Adrenal gland (tissue), 12 donors: ENCODE measurements around the gene PPP1R12A. TPM values are rescaled to one million over a fixed set of nuclear protein-coding genes. Genes with fewer than 3 reads are reported as not detected.
A peak's percentile ranks its signal among the peaks of the same experiment; 100 is the strongest.

ENCODE experiments used
- DNase-seq, 7 donors: peaks; one replicate each; pipeline ENCODE4 v3.0.0-alpha.2; 2019 to 2020
- H3K27ac ChIP-seq, 5 donors: fragments of 200-600 bp; sonication (generic) in 4 of 5; 1 replicate in 3 of 5; 2 replicates in 2 of 5; pipeline versions ENCODE4 v1.5.1 to v1.8.0; 2016 to 2020; ENCODE audit warnings: mild to moderate bottlenecking in 1 of 5
- H3K27me3 ChIP-seq: fragments of 200-600 bp; 2 replicates; pipeline ENCODE4 v1.8.0; 2021
- H3K36me3 ChIP-seq, 2 donors: fragments of 200-600 bp; replicated peaks in 1 of 2; 1 replicate in 1 of 2; 2 replicates in 1 of 2; pipeline versions ENCODE4 v1.5.1 to v1.8.0; 2018 to 2022
- H3K4me1 ChIP-seq, 2 donors: fragments of 200-600 bp; replicated peaks in 1 of 2; 1 replicate in 1 of 2; 2 replicates in 1 of 2; pipeline versions ENCODE4 v1.5.1 to v1.8.0; 2018 to 2021
- H3K4me3 ChIP-seq, 4 donors: fragments of 200-600 bp; sonication (generic) in 3 of 4; one replicate each; pipeline ENCODE4 v1.5.1; 2016 to 2018
- H3K9me3 ChIP-seq, 3 donors: fragments of 200-600 bp; sonication (generic) in 1 of 3; replicated peaks in 1 of 3; 1 replicate in 2 of 3; 2 replicates in 1 of 3; pipeline versions ENCODE4 v1.5.1 to v1.8.0; 2016 to 2021
- POLR2A ChIP-seq, 2 donors: fragments of 450-650 bp; IDR thresholded peaks; one replicate each; pipeline ENCODE4 v1.6.1; 2017; ENCODE audit warnings: antibody characterized with exemption in 2 of 2, mild to moderate bottlenecking in 2 of 2, moderate library complexity in 1 of 2
- WGBS, 4 donors: extraction: QIAGEN DNeasy Blood & Tissue Kit in 2 of 4; methylation state at CpG; one replicate each; pipeline versions ENCODE4 v1.1.5 to v1.1.7; 2013 to 2017; 5-methylcytosine and 5-hydroxymethylcytosine counted together
- intact Hi-C, 2 donors: fragments of 100-400 bp; cut with DNase I; formaldehyde crosslinking; loops; one replicate each; pipeline versions ENCODE4 v1.14.1 to v1.15.0; 2022 to 2023
- polyA plus RNA-seq, 3 donors: library from polyadenylated mRNA; stranded (reverse); fragments of 200-250 nt in 2 of 3; fragments of 350-450 nt in 1 of 3; fragmentation: Illumina TruSeq in 1 of 3; extraction: RNeasy Lipid Tissue Mini Kit (QIAGEN cat#74804) in 1 of 3; gene quantifications; one replicate each; pipeline ENCODE4 v1.2.3, GENCODE V29; 2013 to 2014
- total RNA-seq, 9 donors: library from RNA; depleted of rRNA in 4 of 9; stranded (reverse); fragments of >200 nt in 4 of 9; fragments of 120-200 nt in 1 of 9; fragmentation: NEBNext Ultra II Directional in 1 of 9; extraction: Animal tissue kit (Norgen Biotek cat#: 25700) in 1 of 9; gene quantifications; one replicate each; pipeline versions ENCODE4 v1.1.0 to v1.2.4, GENCODE V29; 2013 to 2023
- TF ChIP-seq, protein P1 (sequence below), 6 experiments: fragments of 450-650 bp in 4 of 6; fragments of 200-600 bp in 2 of 6; sonication (generic) in 1 of 6; IDR thresholded peaks; 1 replicate in 5 of 6; 2 replicates in 1 of 6; pipeline versions ENCODE4 v1.5.1 to v1.8.0; 2016 to 2021; ENCODE audit warnings: antibody characterized with exemption in 6 of 6, mild to moderate bottlenecking in 2 of 6, moderate library complexity in 1 of 6
- donor health status: healthy with polysubstance abuse.
- donor health status: Bipolar disorder and iron deficiency.
- donor health status: DM: yes; HTN: yes; CAD: no.
- donor health status: DM: no; HTN: no; CAD: no.
- donor health status: DM: no; HTN: no; CAD: no.
- donor health status: DM: yes; HTN: yes; CAD: no.

PPP1R12A gene
- total and polyA plus RNA-seq, 12 donors, result 17.0 to 93.4 (median 50.0) TPM

DNA sequence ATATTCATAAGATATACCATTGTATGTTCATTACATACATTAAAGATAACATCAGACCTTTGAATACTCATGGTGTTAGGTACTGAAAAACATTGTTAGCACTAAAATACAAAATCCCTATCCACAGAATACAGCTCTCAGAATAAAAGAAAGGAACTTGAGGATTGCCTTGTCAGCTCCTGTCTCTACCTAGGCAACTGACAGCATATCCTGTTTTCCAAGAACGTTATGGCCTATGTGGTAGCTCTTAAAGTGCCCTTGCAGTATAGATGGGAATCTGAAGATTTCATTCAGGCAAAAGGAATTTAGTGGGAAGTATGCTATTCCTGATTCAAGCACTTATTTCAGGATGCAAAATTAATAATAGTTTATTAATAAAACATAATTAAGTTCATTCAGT, 1.8 kb upstream of the PPP1R12A start:
- intact Hi-C loops, result loop anchor here in 1 of 2 donors (10.0 kb wide), 1 partner anchor 132 kb away; no protein-coding TSS in a partner anchor
- H3K27ac ChIP-seq, result no peak overlapping the region

DNA sequence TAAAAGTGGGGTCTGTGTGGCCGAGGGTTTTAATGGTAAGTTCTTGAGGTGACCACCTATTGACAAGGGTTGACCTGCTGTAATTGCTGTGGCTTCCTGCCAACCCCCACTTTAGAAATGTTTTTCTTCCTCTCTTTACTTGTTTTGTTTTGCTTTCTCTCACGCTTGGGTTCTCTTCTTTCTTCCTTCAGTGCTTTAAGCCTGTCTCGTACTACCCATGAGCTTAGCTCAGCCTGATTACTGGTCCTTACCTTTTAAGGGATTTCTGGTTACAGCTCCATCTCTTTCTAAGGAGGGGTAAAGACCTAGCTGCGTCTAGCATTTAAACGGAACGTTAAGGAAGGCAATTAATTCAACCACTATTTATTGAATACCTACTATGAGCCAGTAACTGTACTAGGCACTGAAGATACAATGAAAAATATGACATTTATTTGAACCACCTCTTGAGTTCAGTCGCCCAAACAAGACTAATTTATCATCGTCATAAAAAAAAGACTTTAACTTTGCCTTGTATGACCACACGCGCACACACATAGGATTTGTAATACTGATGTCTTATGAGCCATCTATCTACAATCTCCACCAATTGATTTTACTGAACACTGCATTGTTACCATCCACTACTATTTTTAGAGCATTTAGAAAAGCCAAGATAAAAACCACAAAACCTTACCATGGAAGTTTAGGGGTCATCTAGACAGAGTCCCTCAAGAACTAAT, 888 bp upstream of the PPP1R12A start:
- no peak for TF ChIP-seq POLR2A (IDR thresholded peaks at IDR 0.05)
- TF ChIP-seq, protein P1, sequence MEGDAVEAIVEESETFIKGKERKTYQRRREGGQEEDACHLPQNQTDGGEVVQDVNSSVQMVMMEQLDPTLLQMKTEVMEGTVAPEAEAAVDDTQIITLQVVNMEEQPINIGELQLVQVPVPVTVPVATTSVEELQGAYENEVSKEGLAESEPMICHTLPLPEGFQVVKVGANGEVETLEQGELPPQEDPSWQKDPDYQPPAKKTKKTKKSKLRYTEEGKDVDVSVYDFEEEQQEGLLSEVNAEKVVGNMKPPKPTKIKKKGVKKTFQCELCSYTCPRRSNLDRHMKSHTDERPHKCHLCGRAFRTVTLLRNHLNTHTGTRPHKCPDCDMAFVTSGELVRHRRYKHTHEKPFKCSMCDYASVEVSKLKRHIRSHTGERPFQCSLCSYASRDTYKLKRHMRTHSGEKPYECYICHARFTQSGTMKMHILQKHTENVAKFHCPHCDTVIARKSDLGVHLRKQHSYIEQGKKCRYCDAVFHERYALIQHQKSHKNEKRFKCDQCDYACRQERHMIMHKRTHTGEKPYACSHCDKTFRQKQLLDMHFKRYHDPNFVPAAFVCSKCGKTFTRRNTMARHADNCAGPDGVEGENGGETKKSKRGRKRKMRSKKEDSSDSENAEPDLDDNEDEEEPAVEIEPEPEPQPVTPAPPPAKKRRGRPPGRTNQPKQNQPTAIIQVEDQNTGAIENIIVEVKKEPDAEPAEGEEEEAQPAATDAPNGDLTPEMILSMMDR (IDR thresholded peaks at IDR 0.05), result no peak

More for the DNA sequence above, 1.8 kb upstream of the PPP1R12A start:
- whole genome bisulfite sequencing, 4 donors, result 0 to 8% (median 5%) methylated on average over 1 of the region's 1 CpG
- TF ChIP-seq POLR2A (IDR thresholded peaks at IDR 0.05), result no peak
- TF ChIP-seq, protein P1 (IDR thresholded peaks at IDR 0.05), result no peak
- H3K4me3 ChIP-seq, result peak overlapping the region in 1 of 4 donors; percentile 16
- H3K9me3 ChIP-seq, result no peaks in the 10 kb centered on the region
- no peak for DNase-seq
- no peaks in the 10 kb centered on the region for H3K27me3 ChIP-seq
- H3K4me1 ChIP-seq, result peaks cover 16 to 30% of the 10 kb centered on the region in 2 donors
- no peaks in the 10 kb centered on the region for H3K36me3 ChIP-seq

DNA sequence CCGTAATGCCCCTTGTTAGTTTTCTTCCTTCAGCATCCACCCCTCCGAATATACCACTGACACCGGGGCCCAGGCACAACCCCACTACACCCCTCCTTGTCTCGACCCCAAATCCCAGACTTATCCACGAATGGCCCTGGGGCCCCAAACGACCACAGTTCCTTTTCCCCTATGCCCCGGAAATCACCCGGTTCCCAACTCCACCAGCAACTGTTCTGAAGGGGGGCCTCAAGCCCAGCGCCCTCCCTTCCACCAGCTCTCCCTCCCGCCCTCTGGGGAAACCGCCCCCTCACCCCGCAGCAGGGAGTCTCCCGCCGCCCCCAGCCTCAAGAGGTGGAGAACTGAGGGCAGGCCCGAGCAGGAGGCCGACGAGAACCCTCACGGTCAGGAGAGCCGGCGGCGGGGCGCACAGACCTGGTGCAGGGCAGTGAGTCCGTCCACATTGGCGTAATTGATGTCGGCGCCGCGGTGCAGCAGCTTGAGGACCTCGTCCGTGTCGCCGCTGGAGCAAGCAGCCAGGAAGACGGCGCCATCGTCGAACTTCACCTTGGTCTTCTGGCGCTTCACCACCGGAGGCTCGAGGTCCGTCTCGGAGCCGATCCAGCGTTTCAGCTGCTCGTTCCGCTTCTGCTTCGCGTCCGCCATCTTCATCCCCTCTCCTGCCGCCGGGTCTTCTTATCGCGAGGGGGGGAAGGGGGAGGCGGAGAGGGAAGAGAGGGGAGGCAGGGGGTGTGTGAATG, 446 bp downstream of the PPP1R12A start:
- TF ChIP-seq, protein P1 (IDR thresholded peaks at IDR 0.05), result no peak
- TF ChIP-seq POLR2A (IDR thresholded peaks at IDR 0.05), result no peak
- peak in 5 of 7 donors; percentile 46 to 58 (median 52) for DNase-seq
- peak overlapping the region; percentile 64 to 99 (median 79) for H3K4me3 ChIP-seq
- H3K27ac ChIP-seq, result peak overlapping the region; percentile 86 to 98 (median 93)
- H3K9me3 ChIP-seq, result no peaks in the 10 kb centered on the region
- H3K36me3 ChIP-seq, result no peaks in the 10 kb centered on the region
- 0% methylated on average over 7 to 53 of the region's 53 CpGs for WGBS, 4 donors
- H3K27me3 ChIP-seq, result no peaks in the 10 kb centered on the region
- intact Hi-C loops, result loop anchor here in 1 of 2 donors (5.0 to 10.0 kb wide), 2 partner anchors 47 to 130 kb away; no protein-coding TSS in a partner anchor
- peaks cover 20 to 39% of the 10 kb centered on the region in 2 donors for H3K4me1 ChIP-seq

More for the DNA sequence above, 888 bp upstream of the PPP1R12A start:
- H3K27ac ChIP-seq, result peak overlapping the region in 4 of 5 donors; percentile 86 to 98 (median 94)
- WGBS, 4 donors, result 7 to 13% (median 10%) methylated on average over 10 of the region's 10 CpGs
- H3K9me3 ChIP-seq, result no peaks in the 10 kb centered on the region
- peaks cover 20 to 39% of the 10 kb centered on the region in 2 donors for H3K4me1 ChIP-seq
- no peaks in the 10 kb centered on the region for H3K36me3 ChIP-seq
- H3K4me3 ChIP-seq, result peak overlapping the region; percentile 64 to 74 (median 66)
- DNase-seq, result no peak
- H3K27me3 ChIP-seq, result no peaks in the 10 kb centered on the region
- intact Hi-C loops, result loop anchor here in 1 of 2 donors (10.0 kb wide), 1 partner anchor 131 kb away; no protein-coding TSS in a partner anchor
